Thyroid gland (tissue), 4 donors: ENCODE results near the gene ARID5A.

ENCODE experiments used
- CTCF ChIP-seq, 6 experiments: fragments of 200-600 bp in 3 of 6; fragments of 450-650 bp in 3 of 6; sonication (generic) in 3 of 6; IDR thresholded peaks; one replicate each; pipeline ENCODE4 v1.5.1; 2016 to 2019; ENCODE audit warnings: antibody characterized with exemption in 6 of 6, mild to moderate bottlenecking in 2 of 6, inconsistent platforms in 1 of 6, moderate library complexity in 1 of 6
- POLR2A ChIP-seq, 2 donors: fragments of 450-650 bp; IDR thresholded peaks; one replicate each; pipeline ENCODE4 v1.6.1; 2017; ENCODE audit warnings: antibody characterized with exemption in 2 of 2, mild to moderate bottlenecking in 2 of 2, moderate library complexity in 1 of 2

GRCh38 chr2:96523659-96524481 lies 12.7 kb upstream of the ARID5A start:
- TF ChIP-seq CTCF (IDR thresholded peaks at IDR 0.05) = no peak
- TF ChIP-seq POLR2A (IDR thresholded peaks at IDR 0.05) = no peak
